SK-N-SH (cell line): ENCODE results near the gene SNRPE. TPM values are rescaled to one million over a fixed set of nuclear protein-coding genes. Genes with fewer than 3 reads are reported as not detected.
A peak's percentile ranks its signal among the peaks of the same experiment; 100 is the strongest.

Experiments
- CTCF ChIA-PET: fragments of 300-600, 350-600 bp; formaldehyde crosslinking; extraction: SDS; loops from one replicate; lab custom pipeline; 2021; lab: Yijun Ruan, JAX
- POLR2A ChIA-PET: fragments of 350-600 bp; sonication (Branson Sonifier 250); formaldehyde crosslinking; extraction: SDS; loops from one replicate; lab custom pipeline; 2020; ENCODE audit warnings: antibody characterized with exemption, inconsistent platforms; lab: Yijun Ruan, JAX
- DNase-seq: peaks from one replicate; pipeline ENCODE4 v3.0.0; 2012
- H2AFZ ChIP-seq: fragments of 200-600 bp; sonication (generic); 2 replicates; pipeline ENCODE4 v1.8.1; 2016; ENCODE audit warnings: antibody characterized with exemption, mild to moderate bottlenecking, low read depth
- H3F3A ChIP-seq: fragments of 200-600 bp; sonication (generic); replicated peaks from 2 replicates; pipeline ENCODE3; 2016; ENCODE audit warnings: antibody characterized with exemption, mild to moderate bottlenecking; ENCODE audit not compliant: insufficient read depth
- H3K27ac ChIP-seq, 2 experiments: fragments of 200-500 bp in 1 of 2; fragments of 200-600 bp in 1 of 2; sonication (Bioruptor generic) in 1 of 2; sonication (generic), shearing (Covaris generic) in 1 of 2; 2 replicates each; pipeline versions ENCODE4 v1.5.1 to v1.6.1; 2014 to 2016; ENCODE audit warnings: low read depth in 2 of 2, inconsistent platforms in 1 of 2, low read length in 1 of 2, mild to moderate bottlenecking in 1 of 2, mixed read lengths in 1 of 2
- H3K27me3 ChIP-seq: fragments of 200-600 bp; sonication (generic), shearing (Covaris generic); 2 replicates; pipeline ENCODE4 v1.6.1; 2016; ENCODE audit warnings: mixed run types; ENCODE audit not compliant: insufficient read depth
- H3K36me3 ChIP-seq, 2 experiments: fragments of 200-500 bp in 1 of 2; fragments of 200-600 bp in 1 of 2; sonication (Bioruptor generic) in 1 of 2; sonication (generic) in 1 of 2; replicated peaks in 1 of 2; 2 replicates each; pipeline versions ENCODE3 to v1.5.1; 2014 to 2016; ENCODE audit warnings: low read length in 1 of 2, mild to moderate bottlenecking in 1 of 2; ENCODE audit not compliant: insufficient read depth in 2 of 2, control insufficient read depth in 1 of 2
- H3K4me1 ChIP-seq, 2 experiments: fragments of 200-500 bp in 1 of 2; fragments of 200-600 bp in 1 of 2; sonication (Bioruptor generic) in 1 of 2; sonication (generic), shearing (Covaris generic) in 1 of 2; 2 replicates each; pipeline versions ENCODE4 v1.5.1 to v1.6.1; 2014 to 2016; ENCODE audit warnings: low read depth in 1 of 2, low read length in 1 of 2, mixed run types in 1 of 2; ENCODE audit not compliant: insufficient read depth in 2 of 2, control insufficient read depth in 1 of 2
- H3K4me2 ChIP-seq: fragments of 200-600 bp; sonication (generic), shearing (Covaris generic); 2 replicates; pipeline ENCODE4 v1.6.1; 2017; ENCODE audit warnings: mixed run types
- H3K4me3 ChIP-seq, 2 experiments: fragments of 200-500 bp in 1 of 2; fragments of 200-600 bp in 1 of 2; sonication (Bioruptor generic) in 1 of 2; sonication (generic), shearing (Covaris generic) in 1 of 2; 2 replicates each; pipeline versions ENCODE4 v1.5.1 to v1.8.1; 2014 to 2016; ENCODE audit warnings: low read depth in 2 of 2, inconsistent platforms in 1 of 2, low read length in 1 of 2, mild to moderate bottlenecking in 1 of 2, mixed read lengths in 1 of 2, moderate library complexity in 1 of 2
- H3K79me2 ChIP-seq: fragments of 200-600 bp; sonication (generic); 2 replicates; pipeline ENCODE4 v1.8.1; 2017; ENCODE audit warnings: mild to moderate bottlenecking; ENCODE audit not compliant: insufficient read depth
- H3K9ac ChIP-seq: fragments of 200-600 bp; sonication (generic); 2 replicates; pipeline ENCODE4 v1.6.1; 2017; ENCODE audit warnings: mixed run types
- H3K9me2 ChIP-seq: fragments of 200-600 bp; sonication (generic); 2 replicates; pipeline ENCODE4 v1.6.1; 2017; ENCODE audit warnings: mixed run types
- H3K9me3 ChIP-seq: fragments of 200-600 bp; sonication (generic); 2 replicates; pipeline ENCODE4 v1.6.1; 2017; ENCODE audit warnings: mixed run types, mild to moderate bottlenecking, moderate library complexity
- H4K20me1 ChIP-seq: fragments of 200-600 bp; sonication (generic); 2 replicates; pipeline ENCODE4 v1.6.1; 2017; ENCODE audit warnings: mild to moderate bottlenecking, mixed run types; ENCODE audit not compliant: insufficient read depth
- CHD2 ChIP-seq: fragments of 150-350 bp; IDR thresholded peaks from 2 replicates; pipeline ENCODE4 v1.6.1; 2018; ENCODE audit warnings: low read length; ENCODE audit not compliant: partially characterized antibody
- CTCF ChIP-seq: fragments of 200-600 bp; sonication (generic); IDR thresholded peaks from 2 replicates; pipeline ENCODE4 v1.6.1; 2017; ENCODE audit warnings: antibody characterized with exemption, mild to moderate bottlenecking, moderate library complexity
- FOXJ3 ChIP-seq: sonication (generic); formaldehyde crosslinking; IDR thresholded peaks from 2 replicates; pipeline ENCODE4 v1.5.1; 2020; ENCODE audit warnings: mild to moderate bottlenecking, missing genetic modification reagents
- FOXM1 ChIP-seq: IDR thresholded peaks from 2 replicates; pipeline ENCODE4 v1.4.0; 2012; ENCODE audit warnings: low read depth, mild to moderate bottlenecking
- GATA2 ChIP-seq: sonication (generic); formaldehyde crosslinking; IDR thresholded peaks from 2 replicates; pipeline ENCODE4 v1.5.0; 2020; ENCODE audit warnings: mild to moderate bottlenecking, missing genetic modification reagents
- MXI1 ChIP-seq: IDR thresholded peaks from 2 replicates; pipeline ENCODE4 v1.6.1; 2012; ENCODE audit warnings: mild to moderate bottlenecking, low read depth, low read length, improper control_type of control experiment
- NRF1 ChIP-seq: IDR thresholded peaks from 2 replicates; pipeline ENCODE4 v1.6.1; 2012; ENCODE audit warnings: low read depth, mild to moderate bottlenecking, low read length
- PBX3 ChIP-seq: IDR thresholded peaks from 2 replicates; pipeline ENCODE4; 2012
- POLR2AphosphoS5 ChIP-seq: IDR thresholded peaks from 2 replicates; pipeline ENCODE4 v1.6.1; 2012; ENCODE audit warnings: low read depth, low read length
- SMC3 ChIP-seq: IDR thresholded peaks from 2 replicates; pipeline ENCODE4 v1.6.1; 2012; ENCODE audit warnings: low read depth, low read length, improper control_type of control experiment
- TCF12 ChIP-seq: IDR thresholded peaks from 2 replicates; pipeline ENCODE4 v1.4.0; 2012
- TEAD4 ChIP-seq: IDR thresholded peaks from 2 replicates; pipeline ENCODE4 v1.4.0; 2012; ENCODE audit warnings: mild to moderate bottlenecking, borderline replicate concordance; ENCODE audit not compliant: insufficient read depth
- USF2 ChIP-seq: fragments of 150-350 bp; IDR thresholded peaks from 2 replicates; pipeline ENCODE4 v1.6.1; 2017; ENCODE audit warnings: antibody characterized with exemption, low read length, low read depth, borderline replicate concordance
- YY1 ChIP-seq: IDR thresholded peaks from 2 replicates; pipeline ENCODE4 v1.4.0; 2012; ENCODE audit warnings: low read depth, mild to moderate bottlenecking
- WGBS: methylation state at CpG from one replicate; pipeline ENCODE4 v1.1.6; 2017; ENCODE audit warnings: low lambda C conversion rate; 5-methylcytosine and 5-hydroxymethylcytosine counted together
- polyA plus RNA-seq, 3 experiments: library from polyadenylated mRNA; depleted of rRNA; stranded (reverse); fragments of >200 nt; gene quantifications; 2 replicates each; pipeline ENCODE4 v1.2.3, GENCODE V29; 2012

SNRPE gene
- polyA plus RNA-seq, 1 of the 3 experiments (the other 2 are of a cell fraction), result 359 TPM

GRCh38 chr1:203871114-203871880 lies 9.9 kb downstream of the SNRPE start (continued):
- TF ChIP-seq CTCF (peak; percentile 96), SMC3 (peak; percentile 92), NRF1 (no peak), GATA2 (CRISPR knock-in tag) (no peak), CHD2 (no peak)

- Histone ChIP-seq H3K79me2 (peaks cover 3% of the 10 kb centered on the region; the same call in 1 of the 2 replicates), H3K9ac (no peak overlapping the region), H3K27me3 (no peaks in the 10 kb centered on the region), H3F3A (peaks cover 25% of the 10 kb centered on the region), H3K4me2 (no peak overlapping the region), H3K4me3 (no peak overlapping the region), H3K27ac (no peak overlapping the region), H3K4me1 (no peaks in the 10 kb centered on the region), H2AFZ (no peak overlapping the region), H3K9me2 (no peaks in the 10 kb centered on the region), H4K20me1 (0 out of 2 replicates have a peak, but pooled peaks cover 7% of the 10 kb centered on the region), H3K36me3 (peaks cover 26 to 35% of the 10 kb centered on the region in 2 experiments), H3K9me3 (no peaks in the 10 kb centered on the region)
- WGBS, result 87% methylated on average over 8 of the region's 8 CpGs
- POLR2A ChIA-PET, result interaction anchor here (1.5 kb wide), 1 partner anchor 9 kb away, joined by 5 read pairs; no protein-coding TSS in a partner anchor
- CTCF ChIA-PET, result interaction anchor here (1.2 to 21.7 kb wide), 5 partner anchors 14 to 290 kb away, joined by 3 to 421 read pairs (median 17); partner anchors contain the start of gene SOX13
- TF ChIP-seq POLR2AphosphoS5 (no peak), TEAD4 (no peak), YY1 (no peak), MXI1 (no peak), FOXM1 (no peak), FOXJ3 (CRISPR knock-in tag) (no peak), TCF12 (no peak), PBX3 (no peak), USF2 (no peak), SMC3 (no peak)
- DNase-seq, result no peak
Observed at GRCh38 chr1:203873094-203873493, 11.7 kb downstream of the SNRPE start.
